IPS-15b (cell line): Measurements from ENCODE around the gene UGT1A8.
"Not testable (repeated sequence)": the region's sequence is repeated elsewhere in the genome, so short reads cannot be mapped to it uniquely, and the experiment has no call there.

Experiments
- H3K27me3 ChIP-seq: one replicate; pipeline ENCODE4 v1.6.1; 2013; ENCODE audit warnings: low read length; ENCODE audit not compliant: control insufficient read depth, insufficient read depth
- H3K36me3 ChIP-seq: one replicate; pipeline ENCODE4 v1.6.1; 2013; ENCODE audit warnings: low read length; ENCODE audit not compliant: control insufficient read depth, insufficient read depth
- H3K4me1 ChIP-seq: one replicate; pipeline ENCODE4 v1.6.1; 2013; ENCODE audit warnings: mild to moderate bottlenecking, low read length; ENCODE audit not compliant: control insufficient read depth, insufficient read depth
- H3K4me3 ChIP-seq: one replicate; pipeline ENCODE4 v1.5.1; 2013; ENCODE audit warnings: low read depth, low read length
- H3K9ac ChIP-seq: one replicate; pipeline ENCODE4 v1.6.1; 2013; ENCODE audit warnings: low read depth, mild to moderate bottlenecking, low read length
- H3K9me3 ChIP-seq: one replicate; pipeline ENCODE4 v1.6.1; 2013; ENCODE audit warnings: mild to moderate bottlenecking, low read length; ENCODE audit not compliant: control insufficient read depth, insufficient read depth

UGT1A8 gene

GRCh38 chr2:233600386-233600785 lies 17.0 kb upstream of the UGT1A8 start:
- no peaks in the 10 kb centered on the region for H3K36me3 ChIP-seq
- no peak overlapping the region for H3K4me3 ChIP-seq
- H3K4me1 ChIP-seq, result no peaks in the 10 kb centered on the region
- no peak overlapping the region for H3K9ac ChIP-seq
- no peaks in the 10 kb centered on the region for H3K9me3 ChIP-seq
- H3K27me3 ChIP-seq, result no peaks in the 10 kb centered on the region

- H3K27me3 ChIP-seq, result no peaks in the 10 kb centered on the region
- no peaks in the 10 kb centered on the region for H3K36me3 ChIP-seq
- no peaks in the 10 kb centered on the region for H3K9me3 ChIP-seq
- H3K9ac ChIP-seq, result no peak overlapping the region
- H3K4me3 ChIP-seq, result no peak overlapping the region
- no peaks in the 10 kb centered on the region for H3K4me1 ChIP-seq
These were observed 15.4 kb upstream of the UGT1A8 start for GRCh38 chr2:233602076-233602475.

GRCh38 chr2:233603520-233603919 lies 13.9 kb upstream of the UGT1A8 start:
- no peaks in the 10 kb centered on the region for H3K27me3 ChIP-seq
- H3K36me3 ChIP-seq, result no peaks in the 10 kb centered on the region
- no peak overlapping the region for H3K4me3 ChIP-seq
- no peaks in the 10 kb centered on the region for H3K9me3 ChIP-seq
- H3K9ac ChIP-seq, result no peak overlapping the region
- H3K4me1 ChIP-seq, result no peaks in the 10 kb centered on the region

GRCh38 chr2:233604826-233605225 lies 12.6 kb upstream of the UGT1A8 start:
- no peak overlapping the region for H3K9ac ChIP-seq
- no peaks in the 10 kb centered on the region for H3K36me3 ChIP-seq
- no peaks in the 10 kb centered on the region for H3K9me3 ChIP-seq
- H3K27me3 ChIP-seq, result no peaks in the 10 kb centered on the region
- no peak overlapping the region for H3K4me3 ChIP-seq
- H3K4me1 ChIP-seq, result no peaks in the 10 kb centered on the region

GRCh38 chr2:233605680-233606079 lies 11.8 kb upstream of the UGT1A8 start:
- Histone ChIP-seq H3K36me3 (no peaks in the 10 kb centered on the region), H3K4me1 (no peaks in the 10 kb centered on the region), H3K9me3 (no peaks in the 10 kb centered on the region), H3K9ac (no peak overlapping the region), H3K4me3 (no peak overlapping the region), H3K27me3 (no peaks in the 10 kb centered on the region)

- Histone ChIP-seq H3K36me3 (no peaks in the 10 kb centered on the region), H3K27me3 (no peaks in the 10 kb centered on the region), H3K4me3 (no peak overlapping the region), H3K4me1 (no peaks in the 10 kb centered on the region), H3K9me3 (no peaks in the 10 kb centered on the region), H3K9ac (no peak overlapping the region)
These were observed 6.1 kb upstream of the UGT1A8 start for GRCh38 chr2:233611284-233611683.

- H3K36me3 ChIP-seq, result no peaks in the 10 kb centered on the region
- H3K27me3 ChIP-seq, result no peaks in the 10 kb centered on the region
- no peaks in the 10 kb centered on the region for H3K4me1 ChIP-seq
- no peak overlapping the region for H3K9ac ChIP-seq
- no peak overlapping the region for H3K4me3 ChIP-seq
- no peaks in the 10 kb centered on the region for H3K9me3 ChIP-seq
These were observed 2.8 kb downstream of the UGT1A8 start for GRCh38 chr2:233620204-233620603.

- not testable (repeated sequence) for H3K27me3 ChIP-seq, H3K9me3 ChIP-seq, H3K36me3 ChIP-seq, H3K4me3 ChIP-seq, H3K9ac ChIP-seq, H3K4me1 ChIP-seq
These were observed 4.4 kb downstream of the UGT1A8 start for GRCh38 chr2:233621863-233622262.

GRCh38 chr2:233627331-233628025 lies 10.0 kb downstream of the UGT1A8 start:
- Histone ChIP-seq H3K4me3 (no peak overlapping the region), H3K27me3 (no peaks in the 10 kb centered on the region), H3K9me3 (no peaks in the 10 kb centered on the region), H3K4me1 (no peaks in the 10 kb centered on the region), H3K9ac (no peak overlapping the region), H3K36me3 (no peaks in the 10 kb centered on the region)

- not testable (repeated sequence) for H3K9me3 ChIP-seq, H3K4me1 ChIP-seq, H3K9ac ChIP-seq, H3K36me3 ChIP-seq, H3K27me3 ChIP-seq, H3K4me3 ChIP-seq
These were observed 18.9 kb downstream of the UGT1A8 start, which contains the start of gene UGT1A10 for GRCh38 chr2:233636306-233636705. UGT1A10 (plus strand) TSS chr2:233636448; CDS start chr2:233636523, 75 bp downstream.

GRCh38 chr2:233638836-233639235 lies 21.4 kb downstream of the UGT1A8 start:
- H3K4me1 ChIP-seq, result no peaks in the 10 kb centered on the region
- H3K9ac ChIP-seq, result no peak overlapping the region
- no peaks in the 10 kb centered on the region for H3K27me3 ChIP-seq
- no peak overlapping the region for H3K4me3 ChIP-seq
- H3K9me3 ChIP-seq, result no peaks in the 10 kb centered on the region
- no peaks in the 10 kb centered on the region for H3K36me3 ChIP-seq

GRCh38 chr2:233639860-233640259 lies 22.4 kb downstream of the UGT1A8 start:
- no peak overlapping the region for H3K4me3 ChIP-seq

More at GRCh38 chr2:233639860-233640259, 22.4 kb downstream of the UGT1A8 start:
- no peaks in the 10 kb centered on the region for H3K36me3 ChIP-seq
- H3K9ac ChIP-seq, result no peak overlapping the region
- H3K27me3 ChIP-seq, result no peaks in the 10 kb centered on the region
- no peaks in the 10 kb centered on the region for H3K4me1 ChIP-seq
- H3K9me3 ChIP-seq, result no peaks in the 10 kb centered on the region
